ENCODE results near the gene ARHGDIG.
A peak's percentile ranks its signal among the peaks of the same experiment; 100 is the strongest.

Gene ARHGDIG

DNA sequence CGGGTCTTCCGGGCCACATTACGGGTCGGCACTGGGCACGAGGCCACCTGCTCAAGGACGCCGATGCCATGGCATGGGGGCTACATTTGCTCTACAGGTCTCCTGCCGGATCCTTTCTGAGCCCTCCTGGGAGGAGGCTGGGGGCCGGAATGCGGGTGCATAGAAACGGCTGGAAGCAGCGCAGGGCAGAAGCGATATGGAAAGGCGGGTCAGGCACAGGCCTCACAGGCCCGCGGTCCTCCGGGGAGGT lies 43.7 kb downstream of the ARHGDIG start:
- Histone ChIP-seq H3K4me3 (ENCODE audit: low read length in 2 of 2) (no peak overlapping the region), H3K18ac (ENCODE audit: low read length) (peak overlapping the region; percentile 48), H3K9me3 (replicated peaks in 1 of 2; ENCODE audit: control insufficient read depth in 2 of 2, insufficient read depth in 1 of 2, low read depth in 1 of 2, low read length in 2 of 2) (no peaks in the 10 kb centered on the region), H2BK120ac (ENCODE audit: low read depth, low read length) (no peak overlapping the region), H3K27ac (replicated peaks; ENCODE audit: low read length) (no peak overlapping the region), H3K4ac (ENCODE audit: low read length) (no peak overlapping the region), H2BK12ac (ENCODE audit: low read length) (no peak overlapping the region), H3K36me3 (replicated peaks in 1 of 2; ENCODE audit: control insufficient read depth in 2 of 2, insufficient read depth in 2 of 2, low read length in 2 of 2) (peaks cover 4 to 15% of the 10 kb centered on the region in 2 donors), H3K23ac (ENCODE audit: low read depth, low read length, poor library complexity) (no peak overlapping the region), H3K4me2 (ENCODE audit: insufficient read depth, low read length, poor library complexity, severe bottlenecking) (no peak overlapping the region), H3K27me3 (ENCODE audit: control insufficient read depth in 3 of 3, insufficient read depth in 3 of 3, low read depth in 1 of 3, low read length in 3 of 3) (no peaks in the 10 kb centered on the region), H3K79me1 (ENCODE audit: low read depth, low read length) (peaks cover 15% of the 10 kb centered on the region), H4K91ac (ENCODE audit: low read depth, low read length, poor library complexity) (no peak overlapping the region), H2BK5ac (ENCODE audit: low read length) (no peak overlapping the region), H3K14ac (ENCODE audit: low read length) (no peak overlapping the region), H4K8ac (ENCODE audit: low read depth, low read length) (peak overlapping the region; percentile 43), H3K9ac (ENCODE audit: low read depth, low read length, poor library complexity) (no peak overlapping the region), H2AK5ac (ENCODE audit: low read depth, low read length) (peak overlapping the region; percentile 37), H2AFZ (ENCODE audit: low read length) (no peak overlapping the region), H3K4me1 (ENCODE audit: control insufficient read depth in 2 of 2, insufficient read depth in 1 of 2, low read depth in 1 of 2, low read length in 2 of 2) (peaks cover 7 to 11% of the 10 kb centered on the region in 2 donors), H2BK15ac (ENCODE audit: low read length) (no peak overlapping the region)
- no CpG with 5 or more reads among the region's 17 CpGs for WGBS, 2 donors (ENCODE audit: extremely low coverage in 2 of 2, insufficient read length in 2 of 2, insufficient replicate concordance in 1 of 2)
- DNase-seq (ENCODE audit: low spot score), result no peak

- peak overlapping the region; percentile 43 for H4K8ac ChIP-seq (ENCODE audit: low read depth, low read length)
These were observed 44.3 kb downstream of the ARHGDIG start for GRCh38 chr16:324451-325334.

GRCh38 chr16:325375-326145 lies 45.2 kb downstream of the ARHGDIG start:
- H4K91ac ChIP-seq (ENCODE audit: low read depth, low read length, poor library complexity), result no peak overlapping the region
- H2AFZ ChIP-seq (ENCODE audit: low read length), result no peak overlapping the region
- H2BK120ac ChIP-seq (ENCODE audit: low read depth, low read length), result no peak overlapping the region
- H3K4me3 ChIP-seq (ENCODE audit: low read length in 2 of 2), result no peak overlapping the region
- no peak overlapping the region for H2BK5ac ChIP-seq (ENCODE audit: low read length)
- H3K9me3 ChIP-seq (replicated peaks in 1 of 2; ENCODE audit: control insufficient read depth in 2 of 2, insufficient read depth in 1 of 2, low read depth in 1 of 2, low read length in 2 of 2), result no peaks in the 10 kb centered on the region
- H3K14ac ChIP-seq (ENCODE audit: low read length), result no peak overlapping the region
- no peak overlapping the region for H3K27ac ChIP-seq (replicated peaks; ENCODE audit: low read length)
- H3K23ac ChIP-seq (ENCODE audit: low read depth, low read length, poor library complexity), result peak overlapping the region; percentile 8
- peak overlapping the region; percentile 35 for H3K18ac ChIP-seq (ENCODE audit: low read length)
- no peak overlapping the region for H3K4me2 ChIP-seq (ENCODE audit: insufficient read depth, low read length, poor library complexity, severe bottlenecking)
- peaks cover 4 to 11% of the 10 kb centered on the region in 2 donors for H3K4me1 ChIP-seq (ENCODE audit: control insufficient read depth in 2 of 2, insufficient read depth in 1 of 2, low read depth in 1 of 2, low read length in 2 of 2)
- WGBS, 2 donors (ENCODE audit: extremely low coverage in 2 of 2, insufficient read length in 2 of 2, insufficient replicate concordance in 1 of 2), result no CpG with 5 or more reads among the region's 28 CpGs
- H3K79me1 ChIP-seq (ENCODE audit: low read depth, low read length), result peaks cover 15% of the 10 kb centered on the region
- H2AK5ac ChIP-seq (ENCODE audit: low read depth, low read length), result peak overlapping the region; percentile 45
- H3K9ac ChIP-seq (ENCODE audit: low read depth, low read length, poor library complexity), result peak overlapping the region; percentile 72
- no peaks in the 10 kb centered on the region for H3K27me3 ChIP-seq (ENCODE audit: control insufficient read depth in 3 of 3, insufficient read depth in 3 of 3, low read depth in 1 of 3, low read length in 3 of 3)
- peaks cover 2 to 6% of the 10 kb centered on the region in 2 donors for H3K36me3 ChIP-seq (replicated peaks in 1 of 2; ENCODE audit: control insufficient read depth in 2 of 2, insufficient read depth in 2 of 2, low read length in 2 of 2)
- no peak overlapping the region for H2BK12ac ChIP-seq (ENCODE audit: low read length)
- H2BK15ac ChIP-seq (ENCODE audit: low read length), result no peak overlapping the region
- no peak overlapping the region for H3K4ac ChIP-seq (ENCODE audit: low read length)
- DNase-seq (ENCODE audit: low spot score), result no peak
- no peak overlapping the region for H4K8ac ChIP-seq (ENCODE audit: low read depth, low read length)

More at GRCh38 chr16:324451-325334, 44.3 kb downstream of the ARHGDIG start:
- H3K4me2 ChIP-seq (ENCODE audit: insufficient read depth, low read length, poor library complexity, severe bottlenecking), result no peak overlapping the region
- no peaks in the 10 kb centered on the region for H3K27me3 ChIP-seq (ENCODE audit: control insufficient read depth in 3 of 3, insufficient read depth in 3 of 3, low read depth in 1 of 3, low read length in 3 of 3)
- H2AFZ ChIP-seq (ENCODE audit: low read length), result no peak overlapping the region
- no peak overlapping the region for H2BK15ac ChIP-seq (ENCODE audit: low read length)
- H2BK5ac ChIP-seq (ENCODE audit: low read length), result peak overlapping the region; percentile 82
- H3K36me3 ChIP-seq (replicated peaks in 1 of 2; ENCODE audit: control insufficient read depth in 2 of 2, insufficient read depth in 2 of 2, low read length in 2 of 2), result peaks cover 2 to 11% of the 10 kb centered on the region in 2 donors
- H3K27ac ChIP-seq (replicated peaks; ENCODE audit: low read length), result no peak overlapping the region
- H3K14ac ChIP-seq (ENCODE audit: low read length), result no peak overlapping the region
- H2BK12ac ChIP-seq (ENCODE audit: low read length), result peak overlapping the region; percentile 41
- DNase-seq (ENCODE audit: low spot score), result no peak
- H3K9me3 ChIP-seq (replicated peaks in 1 of 2; ENCODE audit: control insufficient read depth in 2 of 2, insufficient read depth in 1 of 2, low read depth in 1 of 2, low read length in 2 of 2), result no peaks in the 10 kb centered on the region
- peaks cover 15% of the 10 kb centered on the region for H3K79me1 ChIP-seq (ENCODE audit: low read depth, low read length)
- no CpG with 5 or more reads among the region's 55 CpGs for WGBS, 2 donors (ENCODE audit: extremely low coverage in 2 of 2, insufficient read length in 2 of 2, insufficient replicate concordance in 1 of 2)
- H2AK5ac ChIP-seq (ENCODE audit: low read depth, low read length), result peak overlapping the region; percentile 46
- H4K91ac ChIP-seq (ENCODE audit: low read depth, low read length, poor library complexity), result no peak overlapping the region
- H3K4me1 ChIP-seq (ENCODE audit: control insufficient read depth in 2 of 2, insufficient read depth in 1 of 2, low read depth in 1 of 2, low read length in 2 of 2), result peaks cover 4 to 11% of the 10 kb centered on the region in 2 donors
- no peak overlapping the region for H2BK120ac ChIP-seq (ENCODE audit: low read depth, low read length)
- H3K4ac ChIP-seq (ENCODE audit: low read length), result no peak overlapping the region
- H3K18ac ChIP-seq (ENCODE audit: low read length), result peak overlapping the region; percentile 64
- H3K23ac ChIP-seq (ENCODE audit: low read depth, low read length, poor library complexity), result peak overlapping the region; percentile 43
- peak overlapping the region; percentile 44 for H3K9ac ChIP-seq (ENCODE audit: low read depth, low read length, poor library complexity)
- H3K4me3 ChIP-seq (ENCODE audit: low read length in 2 of 2), result no peak overlapping the region

DNA sequence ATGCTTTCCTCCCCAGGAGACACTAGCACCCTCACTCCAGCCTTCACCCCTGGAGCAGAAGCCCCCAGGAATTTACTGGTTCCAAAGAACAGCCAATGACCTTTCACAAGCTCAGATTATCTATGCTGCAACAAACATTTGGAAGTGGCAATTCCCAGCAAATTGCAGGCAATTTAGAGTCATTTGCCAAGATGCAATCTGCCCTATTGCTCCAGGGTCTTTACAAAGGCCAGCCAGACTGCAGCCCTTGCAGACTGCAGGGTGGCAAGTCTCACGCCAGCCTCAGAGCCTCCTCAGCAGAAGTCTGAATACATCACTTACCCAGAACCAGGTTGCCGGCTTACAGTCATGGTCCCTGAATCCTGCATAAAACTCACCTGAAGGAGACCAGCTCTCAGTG lies 50.4 kb downstream of the ARHGDIG start:
- no peak overlapping the region for H3K23ac ChIP-seq (ENCODE audit: low read depth, low read length, poor library complexity)
- H3K4me2 ChIP-seq (ENCODE audit: insufficient read depth, low read length, poor library complexity, severe bottlenecking), result no peak overlapping the region
- H3K79me1 ChIP-seq (ENCODE audit: low read depth, low read length), result peaks cover 12% of the 10 kb centered on the region
- H2BK5ac ChIP-seq (ENCODE audit: low read length), result no peak overlapping the region
- peaks cover 10 to 21% of the 10 kb centered on the region in 2 donors for H3K4me1 ChIP-seq (ENCODE audit: control insufficient read depth in 2 of 2, insufficient read depth in 1 of 2, low read depth in 1 of 2, low read length in 2 of 2)
- H2BK120ac ChIP-seq (ENCODE audit: low read depth, low read length), result no peak overlapping the region
- peaks cover 3 to 4% of the 10 kb centered on the region in 2 donors for H3K9me3 ChIP-seq (replicated peaks in 1 of 2; ENCODE audit: control insufficient read depth in 2 of 2, insufficient read depth in 1 of 2, low read depth in 1 of 2, low read length in 2 of 2)
- peaks cover 0 to 5% of the 10 kb centered on the region in 2 donors for H3K36me3 ChIP-seq (replicated peaks in 1 of 2; ENCODE audit: control insufficient read depth in 2 of 2, insufficient read depth in 2 of 2, low read length in 2 of 2)
- no peak for DNase-seq (ENCODE audit: low spot score)
- no peak overlapping the region for H2AFZ ChIP-seq (ENCODE audit: low read length)
- no CpG with 5 or more reads among the region's 2 CpGs for WGBS, 2 donors (ENCODE audit: extremely low coverage in 2 of 2, insufficient read length in 2 of 2, insufficient replicate concordance in 1 of 2)
- no peak overlapping the region for H3K9ac ChIP-seq (ENCODE audit: low read depth, low read length, poor library complexity)
- H3K27me3 ChIP-seq (ENCODE audit: control insufficient read depth in 3 of 3, insufficient read depth in 3 of 3, low read depth in 1 of 3, low read length in 3 of 3), result no peaks in the 10 kb centered on the region
- no peak overlapping the region for H2BK15ac ChIP-seq (ENCODE audit: low read length)
- no peak overlapping the region for H3K14ac ChIP-seq (ENCODE audit: low read length)
- no peak overlapping the region for H3K4ac ChIP-seq (ENCODE audit: low read length)
- H2BK12ac ChIP-seq (ENCODE audit: low read length), result no peak overlapping the region
- no peak overlapping the region for H3K4me3 ChIP-seq (ENCODE audit: low read length in 2 of 2)
- no peak overlapping the region for H3K18ac ChIP-seq (ENCODE audit: low read length)
- H3K27ac ChIP-seq (replicated peaks; ENCODE audit: low read length), result no peak overlapping the region
- H4K8ac ChIP-seq (ENCODE audit: low read depth, low read length), result no peak overlapping the region
- no peak overlapping the region for H2AK5ac ChIP-seq (ENCODE audit: low read depth, low read length)
- H4K91ac ChIP-seq (ENCODE audit: low read depth, low read length, poor library complexity), result no peak overlapping the region
